IMR-90 (cell line): ENCODE measurements around the gene RGS10.

Experiments used
- CEBPB ChIP-seq: IDR thresholded peaks from 2 replicates; pipeline ENCODE4 v1.6.1; 2012; ENCODE audit warnings: low read depth, low read length, improper control_type of control experiment
- CHD1 ChIP-seq: IDR thresholded peaks from 2 replicates; pipeline ENCODE4 v1.6.1; 2012; ENCODE audit warnings: low read depth, low read length, improper control_type of control experiment
- CTCF ChIP-seq: conservative IDR thresholded peaks from 2 replicates; pipeline ENCODE4 v1.5.1; 2012; ENCODE audit warnings: mild to moderate bottlenecking, low read depth, low read length, improper control_type of control experiment
- MAFK ChIP-seq: IDR thresholded peaks from 2 replicates; pipeline ENCODE4 v1.6.1; 2012; ENCODE audit warnings: low read depth, low read length, improper control_type of control experiment
- NFE2L2 ChIP-seq: fragments of 150-350 bp; IDR thresholded peaks from 2 replicates; pipeline ENCODE4 v1.6.1; 2016; ENCODE audit warnings: low read depth, mild to moderate bottlenecking, low read length
- POLR2A ChIP-seq: IDR thresholded peaks from 2 replicates; pipeline ENCODE4 v1.6.1; 2012; ENCODE audit warnings: mild to moderate bottlenecking, low read depth, low read length
- RAD21 ChIP-seq: IDR thresholded peaks from 2 replicates; pipeline ENCODE4 v1.6.1; 2012; ENCODE audit warnings: low read length, improper control_type of control experiment
- RCOR1 ChIP-seq: IDR thresholded peaks from 2 replicates; pipeline ENCODE4 v1.6.1; 2012; ENCODE audit warnings: mild to moderate bottlenecking, low read length, improper control_type of control experiment; ENCODE audit not compliant: insufficient replicate concordance
- SMC3 ChIP-seq: fragments of 150-350 bp; IDR thresholded peaks from 2 replicates; pipeline ENCODE4 v1.6.1; 2016; ENCODE audit warnings: low read depth, mild to moderate bottlenecking, antibody characterized with exemption, low read length, moderate library complexity
- USF2 ChIP-seq: fragments of 150-350 bp; IDR thresholded peaks from 2 replicates; pipeline ENCODE4 v1.6.1; 2017; ENCODE audit warnings: mild to moderate bottlenecking, antibody characterized with exemption, low read length, low read depth

GRCh38 chr10:119546009-119546408 is 3.5 kb upstream of the RGS10 start:
- TF ChIP-seq CHD1 (no peak), CTCF (no peak), POLR2A (no peak), CEBPB (no peak), USF2 (no peak), RCOR1 (no peak), NFE2L2 (no peak), RAD21 (no peak), SMC3 (no peak), MAFK (no peak)
